Inflammatory macrophage treated with lipopolysaccharide for 4 hours (primary cell): ENCODE results near the gene ANXA1.
"Not testable (repeated sequence)": the region's sequence is repeated elsewhere in the genome, so short reads cannot be mapped to it uniquely, and the experiment has no call there.

Experiments
- DNase-seq: peaks from one replicate; pipeline ENCODE4 v3.0.0-alpha.2; 2020

ANXA1 gene

DNA sequence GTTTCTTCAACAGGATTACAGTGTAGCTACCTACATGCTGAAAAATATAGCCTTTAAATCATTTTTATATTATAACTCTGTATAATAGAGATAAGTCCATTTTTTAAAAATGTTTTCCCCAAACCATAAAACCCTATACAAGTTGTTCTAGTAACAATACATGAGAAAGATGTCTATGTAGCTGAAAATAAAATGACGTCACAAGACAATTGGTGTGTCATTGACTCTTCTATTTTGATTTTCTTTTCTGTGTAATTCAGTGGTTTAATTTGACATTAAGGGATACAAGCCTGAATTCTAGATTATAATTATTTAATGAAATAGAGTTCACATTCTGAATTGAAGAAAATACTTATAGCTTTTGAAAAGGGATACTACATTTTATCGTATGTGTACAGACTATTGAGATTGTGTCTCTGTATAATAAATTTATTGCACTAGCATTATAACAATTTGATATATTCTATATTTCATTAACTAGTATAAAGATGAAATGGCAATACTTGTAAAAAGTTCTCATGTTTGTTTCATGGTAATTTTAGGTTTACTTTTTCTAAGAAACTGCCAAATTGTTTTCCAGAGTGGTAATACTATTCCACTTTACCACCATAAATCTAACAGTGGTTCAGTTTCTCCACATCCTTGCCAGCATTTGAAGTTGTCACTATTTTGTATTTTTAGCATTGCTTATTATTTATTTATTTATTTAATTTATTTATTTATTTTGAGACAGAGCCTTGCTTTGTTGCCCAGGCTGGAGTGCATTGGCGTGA, 18.7 kb downstream of the ANXA1 start:
- DNase-seq, result no peak

GRCh38 chr9:73172901-73173215, 21.2 kb downstream of the ANXA1 start:
- no peak for DNase-seq

DNA sequence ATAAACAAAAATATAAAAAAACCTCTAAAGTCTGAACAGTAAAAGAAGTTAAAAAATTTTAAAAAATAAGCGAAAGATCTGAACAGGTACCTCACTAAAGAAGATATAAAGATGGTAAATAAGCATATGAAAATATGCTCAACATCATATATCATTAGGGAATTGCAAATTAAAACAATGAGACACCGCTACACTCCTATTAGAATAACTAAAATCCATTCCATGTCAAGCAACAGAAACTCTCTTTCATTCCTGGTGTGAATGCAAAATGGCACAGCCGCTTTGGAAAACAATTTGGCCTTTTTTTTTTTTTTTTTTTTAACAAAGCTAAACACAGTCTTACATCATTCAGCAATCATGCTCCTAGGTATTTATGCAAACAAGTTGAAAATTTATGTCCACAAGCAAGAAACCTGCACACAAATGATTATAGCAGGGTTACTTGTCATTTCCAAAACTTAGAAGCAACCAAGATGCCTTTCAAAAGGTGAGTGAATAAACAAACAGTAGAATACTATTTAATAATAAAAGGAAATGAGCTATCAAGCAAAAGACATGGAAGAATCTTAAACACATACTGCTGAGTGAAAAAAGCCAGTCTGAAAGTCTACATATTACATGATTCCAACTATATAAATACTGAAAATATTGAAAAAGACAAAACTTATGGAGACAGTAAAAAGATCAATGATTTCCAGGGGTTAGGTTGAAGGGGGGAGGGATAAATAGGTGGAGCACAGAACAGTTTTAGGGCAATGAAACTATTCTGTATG, 22.1 kb downstream of the ANXA1 start:
- DNase-seq, result no peak

- DNase-seq, result no peak
Measured at GRCh38 chr9:73174330-73174980, 22.8 kb downstream of the ANXA1 start.

DNA sequence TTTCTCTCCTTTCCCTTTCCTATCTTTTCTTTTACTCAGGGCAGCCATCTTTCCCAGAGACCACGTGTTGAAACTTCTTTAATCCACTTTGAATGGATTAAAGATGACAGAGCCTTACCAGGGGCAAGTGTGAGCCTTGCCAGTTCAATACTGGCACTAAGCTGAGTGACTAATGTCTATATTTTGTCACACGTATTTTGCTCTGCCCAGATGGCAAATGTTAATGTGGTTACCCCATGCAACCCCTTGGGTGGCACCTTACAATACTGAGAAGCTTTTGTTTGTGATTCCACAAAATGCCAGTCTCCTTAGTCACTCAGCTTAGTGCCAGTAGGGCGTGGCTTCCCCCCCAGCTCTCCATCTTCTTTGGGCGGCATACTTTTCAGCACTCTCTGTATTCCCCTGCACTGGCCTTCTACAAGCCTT, 24.8 kb downstream of the ANXA1 start:
- DNase-seq, result no peak

- DNase-seq, result peak; percentile 23
Measured at GRCh38 chr9:73178044-73178443, 26.4 kb downstream of the ANXA1 start.

DNA sequence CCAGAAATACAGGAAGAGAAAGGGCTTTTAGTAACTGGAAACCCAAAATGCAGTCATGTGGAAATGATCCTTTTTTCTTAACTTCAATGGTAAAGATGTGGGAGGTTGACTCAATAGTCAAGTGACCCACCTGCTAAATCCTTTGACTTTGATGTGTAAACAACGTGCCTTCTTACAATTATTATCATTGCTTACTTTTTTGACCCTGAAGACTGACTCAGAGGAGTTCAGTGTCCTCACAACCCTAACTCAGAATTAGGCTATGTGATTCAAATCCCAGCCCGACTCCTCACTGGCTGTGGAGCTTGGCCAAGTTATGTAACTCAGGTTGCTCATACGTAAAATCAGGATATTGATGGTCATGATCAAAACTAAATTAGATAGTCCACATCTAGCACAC, 27.9 kb downstream of the ANXA1 start:
- DNase-seq, result peak; percentile 31

DNA sequence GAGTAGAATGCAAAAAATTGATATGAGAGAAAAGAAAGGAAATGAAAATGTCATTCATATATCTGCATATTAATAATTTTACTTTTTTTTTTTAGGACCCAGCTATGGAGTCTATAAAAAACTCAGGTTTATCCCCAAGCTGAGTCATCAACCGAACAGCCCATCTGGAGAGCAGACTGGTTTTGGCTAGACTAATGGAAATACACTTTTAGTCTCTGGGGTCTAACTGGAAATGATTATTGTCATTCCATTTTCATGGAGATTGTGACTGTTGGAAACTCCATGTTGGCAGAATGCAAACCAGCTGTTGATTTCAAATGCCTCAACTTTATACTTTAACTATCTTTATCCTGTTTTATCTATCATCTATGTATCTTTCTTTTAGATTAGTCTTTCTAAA, 28.7 kb downstream of the ANXA1 start:
- no peak for DNase-seq

DNA sequence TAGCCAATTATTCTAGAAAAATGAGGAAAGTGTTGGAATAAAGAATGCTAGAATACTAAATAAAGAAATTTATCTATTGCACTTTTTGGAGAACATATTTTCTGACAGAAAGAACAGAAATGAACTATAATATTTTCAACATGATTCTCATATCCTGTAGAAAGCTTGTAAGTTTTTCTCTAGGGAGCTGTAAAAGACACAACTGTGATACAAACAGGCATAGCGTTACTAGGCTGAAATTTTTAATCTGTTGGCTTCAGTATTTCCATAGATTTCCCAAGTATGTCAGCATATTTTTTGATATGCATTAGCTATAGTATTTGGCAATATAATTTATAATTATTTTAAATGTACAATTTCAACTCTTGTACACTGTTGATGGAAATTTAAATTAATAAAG, 31.3 kb downstream of the ANXA1 start:
- DNase-seq, result no peak

DNA sequence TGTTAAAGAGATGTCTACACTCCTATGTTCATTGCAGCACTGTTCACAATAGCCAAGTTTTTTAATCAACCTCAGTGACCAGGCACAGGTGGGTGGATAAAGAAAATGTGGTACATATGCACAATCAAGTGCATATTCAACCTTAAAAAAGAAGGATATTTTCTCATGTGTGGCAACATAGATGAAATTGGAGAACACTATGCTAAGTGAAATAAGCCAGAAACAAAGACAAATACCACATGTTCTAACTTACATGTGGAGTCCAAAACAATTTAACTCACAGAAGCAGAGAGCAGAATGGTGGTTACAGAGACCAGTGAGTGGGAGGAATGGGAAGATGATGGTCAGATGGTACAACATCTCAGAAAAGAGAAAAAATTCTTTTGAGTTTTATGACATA, 31.8 kb downstream of the ANXA1 start:
- no peak for DNase-seq

GRCh38 chr9:73183917-73184861, 32.5 kb downstream of the ANXA1 start:
- DNase-seq, result peak; percentile 63

- not testable (repeated sequence) for DNase-seq
Measured at GRCh38 chr9:73191109-73191508, 39.4 kb downstream of the ANXA1 start.

- no peak for DNase-seq
Measured at GRCh38 chr9:73194284-73194683, 42.6 kb downstream of the ANXA1 start.

DNA sequence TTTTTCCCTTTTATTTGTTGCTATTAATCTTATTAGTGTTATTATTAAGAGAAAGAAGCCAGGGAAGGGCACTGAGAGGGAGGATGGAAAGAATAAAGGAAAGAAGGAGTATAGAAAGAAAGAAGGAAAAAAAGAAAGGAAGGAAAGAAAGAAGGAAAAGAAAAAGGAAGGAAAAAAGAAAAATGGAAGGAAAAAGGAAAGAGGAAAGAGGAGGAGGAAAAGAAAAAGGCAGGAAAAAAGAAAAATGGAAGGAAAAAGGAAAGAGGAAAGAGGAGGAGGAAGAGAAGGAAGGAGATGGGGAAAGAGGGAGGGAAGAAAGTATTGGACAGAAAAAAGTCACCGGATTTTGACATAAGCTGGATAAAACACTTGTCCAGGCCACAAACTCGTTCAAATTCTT, 47.8 kb downstream of the ANXA1 start:
- DNase-seq, result no peak

- no peak for DNase-seq
Measured at GRCh38 chr9:73199886-73200285, 48.2 kb downstream of the ANXA1 start.

GRCh38 chr9:73200694-73201452, 49.2 kb downstream of the ANXA1 start:
- DNase-seq, result peak; percentile 75

DNA sequence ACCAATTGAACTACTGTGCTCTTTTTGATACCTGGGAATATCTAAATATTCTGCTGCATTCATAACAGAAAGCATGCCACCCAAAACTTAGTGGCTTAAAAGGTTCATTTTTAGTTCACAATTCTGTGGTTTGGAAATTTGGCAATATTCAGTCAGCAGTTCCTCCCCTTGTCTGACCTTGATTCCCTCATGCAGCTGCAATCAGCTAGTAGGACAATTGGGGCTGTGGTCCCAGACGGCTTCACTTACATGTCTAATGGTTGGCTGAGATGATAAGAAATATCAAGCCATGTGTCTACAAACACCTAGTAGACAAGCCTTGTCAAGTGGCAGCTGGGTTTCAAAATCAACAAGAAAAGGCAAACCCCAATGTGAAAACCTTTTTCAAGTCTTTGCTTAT, 51.3 kb downstream of the ANXA1 start:
- DNase-seq, result peak; percentile 65

- peak; percentile 50 for DNase-seq
Measured at GRCh38 chr9:73204936-73205335, 53.3 kb downstream of the ANXA1 start.

GRCh38 chr9:73206851-73207250, 55.2 kb downstream of the ANXA1 start:
- peak; percentile 49 for DNase-seq

DNA sequence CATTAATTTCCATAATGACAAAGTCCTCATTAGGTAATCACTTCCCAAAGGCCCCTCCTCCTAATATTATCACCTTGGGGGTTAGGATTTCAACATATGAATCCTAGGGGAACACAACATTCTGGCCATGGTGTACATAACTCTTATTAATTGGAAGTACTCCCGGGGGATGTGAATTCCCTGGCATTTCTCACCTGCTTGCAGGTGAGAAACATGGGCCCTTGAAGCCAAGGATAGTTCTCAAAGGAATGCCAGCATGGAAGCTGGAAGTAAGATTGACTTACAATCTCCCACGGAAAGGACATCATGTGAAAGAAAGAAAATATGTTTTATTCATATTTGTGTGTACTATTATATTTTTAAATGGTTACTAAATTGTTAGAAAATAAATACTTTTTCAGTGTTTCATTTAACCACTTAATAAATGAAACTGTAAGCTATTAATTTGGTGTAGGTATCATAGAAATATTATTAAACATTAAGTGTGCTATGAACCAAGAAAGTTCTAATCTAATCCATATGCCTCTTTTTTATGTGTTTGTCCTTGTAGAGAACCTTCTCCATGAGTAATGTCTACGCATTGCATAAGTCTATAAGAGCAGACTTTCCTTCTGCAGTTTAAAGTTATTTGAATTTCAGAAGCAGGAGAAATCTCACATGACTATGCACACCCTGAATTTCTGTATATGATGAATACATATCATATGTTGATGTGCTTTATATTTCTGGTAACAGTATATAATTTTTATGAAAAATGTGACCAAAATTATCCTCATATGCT, 59.4 kb downstream of the ANXA1 start:
- DNase-seq, result no peak

GRCh38 chr9:73213300-73213699, 61.6 kb downstream of the ANXA1 start:
- no peak for DNase-seq
